H1 (cell line): Measurements from ENCODE around the gene MPV17L2. TPM values are rescaled to one million over a fixed set of nuclear protein-coding genes. Genes with fewer than 3 reads are reported as not detected.

ENCODE experiments used
- CTCF ChIA-PET: fragments of 300-600 bp; sonication (Branson Sonifier 250); formaldehyde crosslinking; loops from one replicate; lab custom pipeline; 2021; ENCODE audit not compliant: partially characterized antibody; lab: Charles Lee
- POLR2A ChIA-PET: fragments of 300-600 bp; sonication (Branson Sonifier 250); formaldehyde crosslinking; loops from one replicate; lab custom pipeline; 2021; ENCODE audit warnings: inconsistent platforms; ENCODE audit not compliant: partially characterized antibody; lab: Charles Lee
- DNase-seq, 2 experiments: peaks; one replicate each; pipeline versions ENCODE4 v3.0.0 to v3.0.0-alpha.2; 2010 to 2022; ENCODE audit warnings: low spot score in 2 of 2, low read depth in 1 of 2, mixed read lengths in 1 of 2
- FAIRE-seq: peaks from 2 replicates; lab custom pipeline; 2011; peaks lifted over from hg19 to GRCh38; lab: Jason Lieb, UNC
- H2AFZ ChIP-seq: 2 replicates; pipeline ENCODE4 v1.8.1; 2012; ENCODE audit warnings: low read length, inconsistent platforms
- H2AK5ac ChIP-seq: 2 replicates; pipeline ENCODE4 v1.6.1; 2013; ENCODE audit warnings: low read depth, low read length
- H2BK120ac ChIP-seq: replicated peaks from 2 replicates; pipeline ENCODE3; 2013; ENCODE audit warnings: low read depth, low read length, inconsistent platforms
- H2BK12ac ChIP-seq: 2 replicates; pipeline ENCODE4 v1.6.1; 2013; ENCODE audit warnings: low read depth, low read length
- H2BK15ac ChIP-seq: 2 replicates; pipeline ENCODE4 v1.6.1; 2013; ENCODE audit warnings: low read length
- H2BK20ac ChIP-seq: 2 replicates; pipeline ENCODE4 v1.6.1; 2013; ENCODE audit warnings: low read length
- H2BK5ac ChIP-seq: 2 replicates; pipeline ENCODE4 v1.6.1; 2013; ENCODE audit warnings: low read depth, low read length
- H3K14ac ChIP-seq: 2 replicates; pipeline ENCODE4 v1.6.1; 2013; ENCODE audit warnings: inconsistent platforms; ENCODE audit not compliant: insufficient read length
- H3K18ac ChIP-seq: 2 replicates; pipeline ENCODE4 v1.6.1; 2013; ENCODE audit warnings: low read length; ENCODE audit errors: extremely low read depth
- H3K23ac ChIP-seq: 2 replicates; pipeline ENCODE4 v1.6.1; 2013; ENCODE audit warnings: inconsistent platforms; ENCODE audit not compliant: insufficient read length
- H3K23me2 ChIP-seq: 2 replicates; pipeline ENCODE4 v1.6.1; 2013; ENCODE audit warnings: low read depth, low read length
- H3K27ac ChIP-seq: 2 replicates; pipeline ENCODE4 v1.6.1; 2011; ENCODE audit warnings: low read depth, low read length, inconsistent platforms
- H3K27me3 ChIP-seq, 4 experiments: replicated peaks in 1 of 4; 1 replicate in 1 of 4; 2 replicates in 3 of 4; pipeline versions ENCODE4 v1.6.1 to v1.8.1; 2011 to 2013; ENCODE audit warnings: low read length in 3 of 4, mild to moderate bottlenecking in 3 of 4, inconsistent platforms in 2 of 4, mixed read lengths in 2 of 4, moderate library complexity in 1 of 4; ENCODE audit not compliant: control insufficient read depth in 3 of 4, insufficient read depth in 3 of 4; ENCODE audit errors: extremely low read depth in 1 of 4
- H3K36me3 ChIP-seq, 4 experiments: 2 replicates each; pipeline versions ENCODE4 v1.6.1 to v1.8.1; 2011 to 2013; ENCODE audit warnings: mild to moderate bottlenecking in 4 of 4, low read length in 3 of 4, moderate library complexity in 2 of 4, control low read depth in 1 of 4, inconsistent platforms in 1 of 4; ENCODE audit not compliant: insufficient read depth in 4 of 4, control insufficient read depth in 2 of 4
- H3K4ac ChIP-seq: replicated peaks from 2 replicates; pipeline ENCODE3; 2013; ENCODE audit warnings: low read length, low read depth, mixed read lengths, inconsistent platforms; ENCODE audit not compliant: insufficient read length
- H3K4me1 ChIP-seq, 4 experiments: replicated peaks in 1 of 4; 1 replicate in 1 of 4; 2 replicates in 3 of 4; pipeline versions ENCODE4 v1.6.1 to v1.8.1; 2011 to 2013; ENCODE audit warnings: low read length in 3 of 4, inconsistent platforms in 2 of 4, mixed read lengths in 1 of 4; ENCODE audit not compliant: insufficient read depth in 4 of 4, control insufficient read depth in 3 of 4
- H3K4me2 ChIP-seq, 2 experiments: 2 replicates each; pipeline versions ENCODE4 v1.6.1 to v1.8.1; 2011 to 2013; ENCODE audit warnings: low read depth in 2 of 2, low read length in 2 of 2, control low read depth in 1 of 2, inconsistent platforms in 1 of 2, mild to moderate bottlenecking in 1 of 2; ENCODE audit not compliant: insufficient read depth in 1 of 2
- H3K4me3 ChIP-seq, 4 experiments: fragments of 200-600, 300-600 bp in 1 of 4; sonication (generic), shearing (Covaris generic), sonication (Bioruptor Twin) in 1 of 4; 2 replicates each; pipeline versions ENCODE4 v1.5.1 to v1.8.1; 2011 to 2016; ENCODE audit warnings: low read length in 4 of 4, low read depth in 3 of 4, control low read depth in 2 of 4, inconsistent platforms in 2 of 4, mild to moderate bottlenecking in 2 of 4, mixed read lengths in 1 of 4, moderate library complexity in 1 of 4; ENCODE audit not compliant: insufficient read depth in 2 of 4; ENCODE audit errors: extremely low read depth in 1 of 4
- H3K56ac ChIP-seq: replicated peaks from 2 replicates; pipeline ENCODE3; 2013; ENCODE audit warnings: low read depth, mild to moderate bottlenecking, mixed read lengths, low read length, inconsistent platforms; ENCODE audit not compliant: insufficient read length
- H3K79me1 ChIP-seq: 2 replicates; pipeline ENCODE4 v1.6.1; 2013; ENCODE audit warnings: low read depth, low read length, control low read depth
- H3K79me2 ChIP-seq, 2 experiments: 2 replicates each; pipeline versions ENCODE4 v1.6.1 to v1.8.1; 2012 to 2013; ENCODE audit warnings: low read length in 2 of 2, mild to moderate bottlenecking in 2 of 2, inconsistent platforms in 1 of 2; ENCODE audit not compliant: insufficient read depth in 2 of 2, control insufficient read depth in 1 of 2
- H3K9ac ChIP-seq, 4 experiments: replicated peaks in 1 of 4; 1 replicate in 1 of 4; 2 replicates in 3 of 4; pipeline versions ENCODE4 v1.6.1 to v1.8.1; 2011 to 2013; ENCODE audit warnings: low read depth in 3 of 4, low read length in 3 of 4, control low read depth in 2 of 4, mild to moderate bottlenecking in 2 of 4, moderate library complexity in 2 of 4, inconsistent platforms in 1 of 4; ENCODE audit errors: extremely low read depth in 1 of 4
- H3K9me3 ChIP-seq, 2 experiments: 2 replicates each; pipeline versions ENCODE4 v1.6.1 to v1.8.1; 2012 to 2013; ENCODE audit warnings: mild to moderate bottlenecking in 2 of 2, moderate library complexity in 2 of 2, control low read depth in 1 of 2, inconsistent platforms in 1 of 2, low read depth in 1 of 2, low read length in 1 of 2, mixed read lengths in 1 of 2; ENCODE audit not compliant: insufficient read depth in 2 of 2
- H4K20me1 ChIP-seq, 2 experiments: replicated peaks in 1 of 2; 2 replicates each; pipeline versions ENCODE3 to v1.8.1; 2011 to 2013; ENCODE audit warnings: inconsistent platforms in 2 of 2, low read length in 2 of 2, mild to moderate bottlenecking in 1 of 2; ENCODE audit not compliant: insufficient read depth in 2 of 2, control insufficient read depth in 1 of 2
- H4K5ac ChIP-seq: 2 replicates; pipeline ENCODE4 v1.6.1; 2013; ENCODE audit warnings: low read length, low read depth, mixed read lengths, inconsistent platforms; ENCODE audit not compliant: insufficient read length
- H4K8ac ChIP-seq: 2 replicates; pipeline ENCODE4 v1.8.0; 2013; ENCODE audit warnings: mild to moderate bottlenecking, moderate library complexity, low read length, inconsistent platforms; ENCODE audit not compliant: insufficient read depth; ENCODE audit errors: extremely low read depth
- H4K91ac ChIP-seq: replicated peaks from 2 replicates; pipeline ENCODE3; 2013; ENCODE audit warnings: low read length, mixed read lengths, inconsistent platforms; ENCODE audit not compliant: insufficient read length
- BCL11A ChIP-seq, 2 experiments: IDR thresholded peaks; one replicate each; pipeline ENCODE4 v1.6.1; 2011; ENCODE audit warnings: low read depth in 2 of 2, low read length in 2 of 2, mild to moderate bottlenecking in 2 of 2
- KDM4A ChIP-seq: IDR thresholded peaks from one replicate; pipeline ENCODE4 v1.7.1; 2012; ENCODE audit warnings: low read depth, mild to moderate bottlenecking, moderate library complexity, low read length, inconsistent platforms; ENCODE audit not compliant: severe bottlenecking
- WGBS, 2 experiments: shearing (Covaris generic) in 1 of 2; methylation state at CpG; one replicate each; pipeline versions ENCODE4 v1.1.6 to v1.1.7; 2013 to 2015; ENCODE audit warnings: low lambda C conversion rate in 2 of 2, mixed read lengths in 2 of 2, inconsistent platforms in 1 of 2, low coverage in 1 of 2, missing lambda C conversion rate in 1 of 2; ENCODE audit not compliant: insufficient replicate concordance in 2 of 2, insufficient coverage in 1 of 2, insufficient read length in 1 of 2; ENCODE audit errors: extremely low coverage in 1 of 2, missing lambda C conversion rate in 1 of 2; 5-methylcytosine and 5-hydroxymethylcytosine counted together
- polyA plus RNA-seq, 7 experiments: library from polyadenylated mRNA; depleted of rRNA in 3 of 7; stranded (reverse) in 5 of 7; unstranded in 2 of 7; fragments of >200 nt in 5 of 7; fragments of 200-250 nt in 2 of 7; gene quantifications; 1 replicate in 5 of 7; 2 replicates in 1 of 7; 4 replicates in 1 of 7; pipeline versions ENCODE4 v1.2.1 to v1.2.3, GENCODE V29; 2011 to 2013; ENCODE audit warnings: missing spikeins in 2 of 7, mixed read lengths in 2 of 7
- total RNA-seq: library from RNA; stranded (reverse); fragmentation: NEBNext Ultra II Directional; extraction: Animal tissue kit (Norgen Biotek cat#: 25700); gene quantifications from 2 replicates; pipeline ENCODE4 v1.2.1, GENCODE V29; 2021

MPV17L2 gene
- total and polyA plus RNA-seq, 2 of the 8 experiments (the other 6 are each of a cell fraction or from before 2014, with no cell fraction given), result 24.2 to 82.6 TPM

GRCh38 chr19:18153556-18154134 is 39.4 kb upstream of the MPV17L2 start:
- H3K27me3 ChIP-seq, result no peaks in the 10 kb centered on the region
- no peaks in the 10 kb centered on the region for H3K9me3 ChIP-seq
- no peak overlapping the region; the same call in 1 of the 2 replicates for H2BK5ac ChIP-seq
- peak overlapping the region; percentile 36 for H4K5ac ChIP-seq
- no peak overlapping the region for H2BK120ac ChIP-seq
- no peak overlapping the region for H2BK20ac ChIP-seq
- no peak for TF ChIP-seq BCL11A (IDR thresholded peaks at IDR 0.05; ENCODE audit: low read depth in 2 of 2, low read length in 2 of 2)
- TF ChIP-seq KDM4A, result peak; percentile 9
- DNase-seq (no peak), FAIRE-seq (peak; percentile 42)
- peaks cover 4% of the 10 kb centered on the region; the same call in 1 of the 2 replicates for H3K79me1 ChIP-seq
- H2AK5ac ChIP-seq, result peak overlapping the region; percentile 89; the same call in 1 of the 2 replicates
- ChIA-PET CTCF (interaction anchor here (1.1 to 1.2 kb wide), 3 partner anchors 15 to 120 kb away, joined by 3 to 4 read pairs (median 4); partner anchors contain the start of gene IQCN), POLR2A (interaction anchor here (0.9 to 1.1 kb wide), 3 partner anchors 12 to 42 kb away, joined by 3 to 4 read pairs (median 3); no protein-coding TSS in a partner anchor)
- H2AFZ ChIP-seq, result no peak overlapping the region
- H2BK12ac ChIP-seq, result no peak overlapping the region
- peak overlapping the region; percentile 70 to 94 (median 86) for H3K9ac ChIP-seq
- peak overlapping the region; percentile 24 for H3K56ac ChIP-seq
- H3K23me2 ChIP-seq, result peaks cover 13% of the 10 kb centered on the region
- peak overlapping the region; percentile 71 for H3K18ac ChIP-seq
- H3K4me1 ChIP-seq, result peaks cover 0 to 9% (median 4%) of the 10 kb centered on the region in 4 experiments; a peak in 4 of 7 replicates
- no peaks in the 10 kb centered on the region; a peak in 1 of 4 replicates for H3K79me2 ChIP-seq
- peaks cover 0 to 10% (median 4%) of the 10 kb centered on the region in 4 experiments; a peak in 2 of 8 replicates for H3K36me3 ChIP-seq
- H3K4me2 ChIP-seq, result peak overlapping the region; percentile 71 to 90
- H4K91ac ChIP-seq, result peak overlapping the region; percentile 19
- no peak overlapping the region for H2BK15ac ChIP-seq
- H4K20me1 ChIP-seq, result peaks cover 6 to 16% of the 10 kb centered on the region in 2 experiments
- peak overlapping the region; percentile 65 to 83 (median 69) for H3K4me3 ChIP-seq
- peak overlapping the region; percentile 70 for H3K4ac ChIP-seq
- H4K8ac ChIP-seq, result peak overlapping the region; percentile 85; the same call in 1 of the 2 replicates
- H3K14ac ChIP-seq, result no peak overlapping the region
- WGBS, 2 experiments, result 16% methylated on average over 10 of the region's 38 CpGs; no CpG with 5 or more reads in 1 of the 2 experiments
- H3K27ac ChIP-seq, result peak overlapping the region; percentile 68
- H3K23ac ChIP-seq, result no peak overlapping the region
